Coronary artery (tissue), 2 donors: ENCODE data around the gene OLAH.

Experiments
- DNase-seq: peaks from one replicate; pipeline ENCODE4 v3.0.0-alpha.2; 2017; ENCODE audit warnings: low spot score
- H3K27ac ChIP-seq, 2 donors: fragments of 200-600 bp; sonication (generic); one replicate each; pipeline ENCODE4 v1.5.1; 2016 to 2019
- H3K4me3 ChIP-seq: fragments of 200-600 bp; sonication (generic); 2 replicates; pipeline ENCODE4 v1.5.1; 2016; ENCODE audit warnings: mild to moderate bottlenecking, moderate library complexity
- TF ChIP-seq, protein P1 (sequence below): fragments of 200-600 bp; sonication (generic); IDR thresholded peaks from one replicate; pipeline ENCODE4 v1.5.1; 2019; ENCODE audit warnings: antibody characterized with exemption

The OLAH gene

DNA sequence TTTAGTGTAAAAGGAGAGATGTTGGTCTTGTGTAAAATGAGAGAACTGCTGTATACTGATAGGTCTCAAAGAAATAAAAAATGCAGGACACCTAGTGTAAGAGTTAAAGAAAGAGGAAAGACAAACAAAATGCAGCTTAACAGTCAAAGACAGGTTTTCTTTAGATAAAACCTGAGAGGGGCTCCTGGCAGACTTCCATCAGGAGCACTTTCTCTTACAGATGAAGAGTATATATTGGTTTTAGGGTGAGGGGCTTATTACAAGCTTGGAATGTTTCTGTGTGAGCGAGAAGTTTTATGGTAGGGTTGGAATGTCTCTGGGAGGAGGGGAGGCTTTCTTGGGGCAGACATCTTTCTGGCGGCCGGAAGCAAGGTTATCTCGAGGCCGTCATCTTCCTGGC, 28.6 kb downstream of the OLAH start:
- Histone ChIP-seq H3K27ac (no peak overlapping the region), H3K4me3 (no peak overlapping the region)
- TF ChIP-seq, protein P1, sequence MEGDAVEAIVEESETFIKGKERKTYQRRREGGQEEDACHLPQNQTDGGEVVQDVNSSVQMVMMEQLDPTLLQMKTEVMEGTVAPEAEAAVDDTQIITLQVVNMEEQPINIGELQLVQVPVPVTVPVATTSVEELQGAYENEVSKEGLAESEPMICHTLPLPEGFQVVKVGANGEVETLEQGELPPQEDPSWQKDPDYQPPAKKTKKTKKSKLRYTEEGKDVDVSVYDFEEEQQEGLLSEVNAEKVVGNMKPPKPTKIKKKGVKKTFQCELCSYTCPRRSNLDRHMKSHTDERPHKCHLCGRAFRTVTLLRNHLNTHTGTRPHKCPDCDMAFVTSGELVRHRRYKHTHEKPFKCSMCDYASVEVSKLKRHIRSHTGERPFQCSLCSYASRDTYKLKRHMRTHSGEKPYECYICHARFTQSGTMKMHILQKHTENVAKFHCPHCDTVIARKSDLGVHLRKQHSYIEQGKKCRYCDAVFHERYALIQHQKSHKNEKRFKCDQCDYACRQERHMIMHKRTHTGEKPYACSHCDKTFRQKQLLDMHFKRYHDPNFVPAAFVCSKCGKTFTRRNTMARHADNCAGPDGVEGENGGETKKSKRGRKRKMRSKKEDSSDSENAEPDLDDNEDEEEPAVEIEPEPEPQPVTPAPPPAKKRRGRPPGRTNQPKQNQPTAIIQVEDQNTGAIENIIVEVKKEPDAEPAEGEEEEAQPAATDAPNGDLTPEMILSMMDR: no peak
- no peak for DNase-seq

DNA sequence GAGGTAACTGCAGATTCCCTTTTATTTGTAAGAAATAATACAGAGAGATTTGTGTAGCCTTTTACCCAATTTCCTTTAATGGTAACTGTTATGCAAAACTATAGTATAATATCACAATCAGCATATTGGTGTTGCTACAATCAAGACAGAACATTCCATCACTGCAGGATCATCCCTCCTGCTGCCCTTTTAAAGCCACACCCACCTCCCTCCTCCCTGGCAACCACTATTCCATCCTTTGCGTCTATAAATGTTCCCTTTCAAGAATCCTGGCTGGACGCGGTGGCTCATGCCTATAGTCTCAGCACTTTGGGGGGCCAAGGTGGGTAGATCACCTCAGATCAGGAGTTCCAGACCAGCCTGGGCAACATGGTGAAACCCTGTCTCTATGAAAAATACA, 31.7 kb downstream of the OLAH start:
- Histone ChIP-seq H3K27ac (no peak overlapping the region), H3K4me3 (no peak overlapping the region)
- TF ChIP-seq, protein P1: no peak
- no peak for DNase-seq

DNA sequence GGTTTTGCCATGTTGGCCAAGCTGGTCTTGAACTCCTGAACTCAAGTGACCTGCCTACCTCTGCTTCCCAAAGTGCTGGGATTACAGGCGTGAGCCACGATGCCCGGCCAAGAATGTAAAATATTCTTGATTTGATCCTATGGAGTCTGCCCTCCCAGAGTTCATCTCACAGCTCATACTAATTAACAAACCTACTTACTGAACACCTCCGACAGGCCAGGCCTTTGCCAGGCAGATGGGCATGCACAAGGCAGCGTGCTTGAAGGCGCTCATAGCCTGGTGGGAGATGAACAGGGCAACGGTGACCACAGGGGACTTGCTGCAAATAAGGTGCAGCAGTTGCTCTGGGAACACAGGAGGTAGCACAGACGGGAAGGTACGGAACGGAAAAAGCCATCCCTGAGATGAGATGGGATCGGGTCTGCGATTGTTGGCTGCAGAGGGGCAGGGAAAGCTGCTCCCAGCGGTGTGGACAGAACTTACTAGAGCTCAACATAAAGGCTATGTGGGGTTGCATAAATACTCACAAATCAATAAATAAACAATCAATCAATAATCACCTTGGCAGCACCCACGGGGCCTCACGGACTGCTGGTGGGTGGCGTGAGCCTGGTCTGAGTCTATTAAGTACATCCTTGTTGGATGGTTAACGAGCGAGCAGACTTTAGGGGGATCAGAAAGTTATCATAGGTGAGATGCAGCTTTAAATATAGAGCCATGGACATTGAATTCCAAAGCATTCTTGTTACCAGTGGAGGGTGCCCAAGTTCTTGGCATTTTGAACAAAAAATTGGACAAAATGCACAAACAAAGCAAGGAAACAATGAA, 40.1 kb downstream of the OLAH start:
- H3K4me3 ChIP-seq: peak overlapping the region; percentile 75
- H3K27ac ChIP-seq: peak overlapping the region; percentile 43 to 78
- TF ChIP-seq, protein P1: no peak
- no peak for DNase-seq

DNA sequence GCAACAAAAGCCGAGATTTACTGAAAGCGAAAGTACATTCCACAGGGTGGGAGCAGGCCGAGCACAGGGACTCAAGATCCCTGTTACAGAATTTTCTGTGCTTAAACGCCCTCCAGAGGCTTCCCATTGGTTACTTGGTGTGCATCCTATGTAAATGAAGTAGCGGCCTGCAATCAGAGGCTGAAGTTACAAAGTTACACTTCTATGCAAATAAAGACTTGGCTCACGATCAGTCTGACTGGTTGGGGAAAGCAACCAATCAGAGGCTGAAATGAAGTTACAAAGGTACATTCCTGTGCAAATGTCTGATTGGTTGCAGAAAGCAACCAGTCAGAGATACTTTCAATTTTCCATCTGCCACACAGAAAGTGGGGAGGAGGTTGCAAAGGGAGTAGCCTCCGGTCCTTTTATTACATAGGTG, 40.8 kb downstream of the OLAH start:
- H3K4me3 ChIP-seq: peak overlapping the region; percentile 75
- no peak for DNase-seq
- TF ChIP-seq, protein P1: no peak
- peak overlapping the region; percentile 43 to 78 for H3K27ac ChIP-seq

DNA sequence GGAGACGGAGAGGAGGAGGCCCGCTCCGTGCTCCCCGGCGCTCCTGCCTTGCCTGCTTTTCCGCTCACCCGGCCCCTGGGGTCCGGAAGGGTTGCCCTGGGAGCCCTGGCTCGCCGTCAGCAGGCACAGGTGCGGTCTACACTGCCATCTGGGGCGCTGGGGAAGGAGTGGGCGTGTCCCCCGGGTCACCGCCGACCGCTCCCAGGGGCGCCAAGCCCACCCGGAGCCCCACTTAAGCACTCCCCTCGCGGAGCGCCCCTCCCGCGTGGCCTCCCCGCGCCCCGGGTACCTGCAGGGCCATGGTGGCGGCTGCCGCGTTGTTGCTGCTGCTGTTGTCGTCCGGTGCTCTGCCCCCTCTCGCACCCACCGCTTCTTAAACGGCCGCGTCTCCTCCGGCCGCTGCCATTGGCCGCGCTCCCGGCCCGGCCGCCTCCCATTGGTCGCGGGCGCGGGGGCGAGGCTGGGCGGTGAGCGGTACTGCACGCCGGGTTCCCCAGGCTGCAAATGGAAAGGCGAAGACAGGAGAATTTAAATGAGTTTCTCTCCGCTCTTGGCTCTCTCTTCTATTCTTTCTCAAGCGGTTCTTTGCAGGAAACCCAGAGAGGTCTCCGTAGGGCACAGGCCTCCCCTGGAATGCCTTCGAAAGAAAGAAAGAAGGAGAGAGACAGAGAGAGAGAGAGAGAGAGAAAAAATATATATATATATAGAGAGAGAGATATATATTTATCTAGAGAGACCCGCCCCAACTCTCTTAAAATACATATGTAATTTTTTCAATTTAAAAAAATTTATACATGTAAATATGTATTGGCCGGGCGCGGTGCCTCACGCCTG, 44.9 kb downstream of the OLAH start, which contains the start of gene ACBD7:
TSS of gene ACBD7 (minus strand) at position 349 of the 834 bp plus-strand sequence. CDS start at position 301, 48 bp downstream.
- peak; percentile 84 for DNase-seq
- H3K4me3 ChIP-seq: peak within 1 kb of the TSS; percentile 75
- H3K27ac ChIP-seq: no peak within 1 kb of the TSS
- TF ChIP-seq, protein P1: peak; percentile 54

DNA sequence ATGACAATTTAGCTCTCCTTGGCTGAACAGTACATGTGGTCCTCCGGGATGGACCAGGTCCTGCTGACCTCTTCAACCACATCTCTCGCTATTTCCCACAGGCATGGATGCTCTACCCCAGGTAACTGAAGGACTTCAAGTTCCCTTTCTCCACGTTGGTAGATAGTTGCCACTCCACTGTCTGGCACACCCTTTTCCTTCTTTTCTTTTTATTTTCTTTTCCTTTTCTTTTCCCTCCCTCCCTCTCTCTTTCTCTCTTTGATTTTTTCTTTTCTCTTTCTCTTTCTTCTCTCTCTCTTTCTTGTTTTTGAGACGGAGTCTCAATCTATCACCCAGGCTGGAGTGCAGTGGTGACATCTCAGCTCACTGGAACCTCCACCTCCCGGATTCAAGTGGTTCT, 47.7 kb downstream of the OLAH start:
- no peak for DNase-seq

More for the DNA sequence above, 47.7 kb downstream of the OLAH start:
- Histone ChIP-seq H3K27ac (no peak overlapping the region), H3K4me3 (no peak overlapping the region)
- TF ChIP-seq, protein P1: no peak
